HuH-7.5 (cell line): ENCODE results near the gene GATAD2B.
A peak's percentile ranks its signal among the peaks of the same experiment; 100 is the strongest.

Experiments used
- DNase-seq: peaks from one replicate; pipeline ENCODE4 v3.0.0; 2011; ENCODE audit warnings: low spot score

Gene GATAD2B

GRCh38 chr1:153922972-153923925 is at the start of gene GATAD2B:
GATAD2B (minus strand) TSS chr1:153922972; CDS start chr1:153828347, 94,625 bp downstream.
- DNase-seq, result peak; percentile 98

GRCh38 chr1:153970346-153970745 is 47.6 kb upstream of the GATAD2B start:
- DNase-seq, result no peak

GRCh38 chr1:153968972-153969371 is 46.2 kb upstream of the GATAD2B start:
- no peak for DNase-seq

GRCh38 chr1:153968408-153968807 is 45.6 kb upstream of the GATAD2B start:
- DNase-seq, result no peak

- DNase-seq, result no peak
These were observed 45.2 kb upstream of the GATAD2B start for GRCh38 chr1:153968000-153968363.

GRCh38 chr1:153967107-153967999 is 44.6 kb upstream of the GATAD2B start, which contains the start of gene CREB3L4:
CREB3L4 (plus strand) TSS chr1:153967902; CDS start chr1:153968526, 624 bp downstream.
- peak; percentile 86 for DNase-seq

- DNase-seq, result no peak
These were observed 41.1 kb upstream of the GATAD2B start for GRCh38 chr1:153963850-153964331.

- peak; percentile 97 for DNase-seq
These were observed 40.5 kb upstream of the GATAD2B start, which contains the start of gene SLC39A1 for GRCh38 chr1:153963030-153963849. SLC39A1 (minus strand) TSS chr1:153963537; CDS start chr1:153962715, 822 bp downstream.

- no peak for DNase-seq
These were observed 39.6 kb upstream of the GATAD2B start for GRCh38 chr1:153962088-153963029.

- no peak for DNase-seq
These were observed 38.6 kb upstream of the GATAD2B start for GRCh38 chr1:153961421-153961820.

GRCh38 chr1:153960206-153960605 is 37.4 kb upstream of the GATAD2B start:
- DNase-seq, result no peak

GRCh38 chr1:153959454-153959853 is 36.7 kb upstream of the GATAD2B start:
- no peak for DNase-seq

GRCh38 chr1:153958961-153959260 is 36.1 kb upstream of the GATAD2B start:
- no peak for DNase-seq

GRCh38 chr1:153958111-153958960 is 35.6 kb upstream of the GATAD2B start, which contains the start of gene CRTC2:
CRTC2 (minus strand) TSS chr1:153958612; CDS start chr1:153958497, 115 bp downstream.
- peak; percentile 99 for DNase-seq

GRCh38 chr1:153957744-153958110 is 35.0 kb upstream of the GATAD2B start:
- DNase-seq, result no peak

- DNase-seq, result no peak
These were observed 34.4 kb upstream of the GATAD2B start for GRCh38 chr1:153956997-153957715.

- DNase-seq, result no peak
These were observed 32.1 kb upstream of the GATAD2B start for GRCh38 chr1:153954826-153955225.

- peak; percentile 89 for DNase-seq
These were observed 31.1 kb upstream of the GATAD2B start for GRCh38 chr1:153953859-153954365.
